GM12878 (cell line): ENCODE data around the gene NUCB1. TPM values are rescaled to one million over a fixed set of nuclear protein-coding genes. Genes with fewer than 3 reads are reported as not detected.
A peak's percentile ranks its signal among the peaks of the same experiment; 100 is the strongest.

ENCODE experiments used
- ATAC-seq: fragments of 200-7000 bp; cut with Tn5 transposase; 3 replicates; pipeline ENCODE4 v1.9.1; 2020; ENCODE audit warnings: mild to moderate bottlenecking, moderate library complexity
- BruUV-seq: library from RNA; stranded (reverse); fragments of 400-500 nt; replicated peaks from 2 replicates; lab custom pipeline; 2021; lab: Mats Ljungman, UMichigan
- CTCF ChIA-PET: fragments of 300-600 bp; sonication (Branson Sonifier 250); formaldehyde crosslinking; extraction: SDS; loops from one replicate; lab custom pipeline; 2021; ENCODE audit warnings: inconsistent platforms; lab: Yijun Ruan, JAX
- POLR2A ChIA-PET: fragments of 350-600 bp; formaldehyde crosslinking; extraction: SDS; loops from one replicate; lab custom pipeline; 2021; ENCODE audit warnings: inconsistent platforms; lab: Charles Lee
- RAD21 ChIA-PET: fragments of 300-600 bp; sonication (Branson Sonifier 250); formaldehyde crosslinking; loops from one replicate; lab custom pipeline; 2023; ENCODE audit warnings: antibody characterized with exemption; ENCODE audit not compliant: unreplicated experiment; lab: Charles Lee
- SMC1A ChIA-PET: fragments of 300-600 bp; sonication (Branson Sonifier 250); formaldehyde crosslinking; loops from one replicate; lab custom pipeline; 2023; ENCODE audit not compliant: unreplicated experiment, uncharacterized antibody; lab: Charles Lee
- DNase-seq: peaks from one replicate; pipeline ENCODE4 v3.0.0-alpha.2; 2011; ENCODE audit warnings: low read depth, low spot score
- FAIRE-seq: peaks from 3 replicates; lab custom pipeline; 2011; peaks lifted over from hg19 to GRCh38; lab: Jason Lieb, UNC
- H2AFZ ChIP-seq: 2 replicates; pipeline ENCODE4 v1.6.0; 2011; ENCODE audit warnings: low read depth, low read length, control low read depth; ENCODE audit not compliant: control insufficient read depth
- H3K27ac ChIP-seq: 2 replicates; pipeline ENCODE4 v1.5.1; 2011; ENCODE audit warnings: control low read depth; ENCODE audit not compliant: control insufficient read depth, insufficient read depth
- H3K27me3 ChIP-seq, 2 experiments: replicated peaks in 1 of 2; 2 replicates each; pipeline versions ENCODE4 v1.6.0 to v1.6.1; 2011; ENCODE audit warnings: low read length in 1 of 2; ENCODE audit not compliant: control insufficient read depth in 2 of 2, insufficient read depth in 2 of 2
- H3K36me3 ChIP-seq, 2 experiments: 2 replicates each; pipeline ENCODE4 v1.5.1; 2011; ENCODE audit warnings: low read length in 1 of 2; ENCODE audit not compliant: control insufficient read depth in 2 of 2, insufficient read depth in 2 of 2
- H3K4me1 ChIP-seq: 2 replicates; pipeline ENCODE4 v1.6.1; 2011; ENCODE audit warnings: mild to moderate bottlenecking, low read length, moderate library complexity, mixed read lengths; ENCODE audit not compliant: control insufficient read depth, insufficient read depth
- H3K4me2 ChIP-seq: 2 replicates; pipeline ENCODE4 v1.6.0; 2011; ENCODE audit warnings: control low read depth; ENCODE audit not compliant: control insufficient read depth, insufficient read depth
- H3K4me3 ChIP-seq: fragments of 200-600 bp; sonication (generic); 2 replicates; pipeline ENCODE4 v1.5.1; 2016
- H3K79me2 ChIP-seq: 2 replicates; pipeline ENCODE4 v1.6.0; 2011; ENCODE audit warnings: low read length; ENCODE audit not compliant: control insufficient read depth, insufficient read depth
- H3K9ac ChIP-seq: 2 replicates; pipeline ENCODE4 v1.8.0; 2011; ENCODE audit warnings: low read length, control low read depth, mixed read lengths; ENCODE audit not compliant: control insufficient read depth, insufficient read depth
- H3K9me3 ChIP-seq: replicated peaks from 3 replicates; pipeline ENCODE4 v1.5.1; 2011; ENCODE audit warnings: mild to moderate bottlenecking, low read length; ENCODE audit not compliant: control insufficient read depth, insufficient read depth
- H4K20me1 ChIP-seq: 2 replicates; pipeline ENCODE4 v1.6.0; 2011; ENCODE audit not compliant: control insufficient read depth, insufficient read depth
- BRCA1 ChIP-seq: IDR thresholded peaks from 2 replicates; pipeline ENCODE4 v1.6.1; 2011; ENCODE audit warnings: low read depth, low read length, improper control_type of control experiment
- E2F8 ChIP-seq: fragments of 450-650 bp; IDR thresholded peaks from 2 replicates; pipeline ENCODE4 v1.6.1; 2018; ENCODE audit warnings: mild to moderate bottlenecking, low read depth, moderate library complexity; ENCODE audit not compliant: partially characterized antibody
- FOXK2 ChIP-seq: fragments of 450-650 bp; IDR thresholded peaks from 2 replicates; pipeline ENCODE4 v1.6.1; 2017; ENCODE audit warnings: mild to moderate bottlenecking, moderate library complexity
- KAT2A ChIP-seq: conservative IDR thresholded peaks from 2 replicates; pipeline ENCODE4 v1.6.1; 2011; ENCODE audit warnings: low read depth, low read length; ENCODE audit not compliant: control insufficient read depth
- PAX5 ChIP-seq: IDR thresholded peaks from 2 replicates; pipeline ENCODE4 v1.6.1; 2011; ENCODE audit warnings: low read depth, low read length, borderline replicate concordance
- PBX3 ChIP-seq: IDR thresholded peaks from 2 replicates; pipeline ENCODE4 v1.6.1; 2011; ENCODE audit warnings: mild to moderate bottlenecking, low read depth, low read length, moderate library complexity; ENCODE audit not compliant: insufficient replicate concordance
- POLR2AphosphoS5 ChIP-seq: IDR thresholded peaks from 2 replicates; pipeline ENCODE4 v1.6.1; 2011; ENCODE audit warnings: mild to moderate bottlenecking, low read length, inconsistent platforms
- RCOR1 ChIP-seq: conservative IDR thresholded peaks from 2 replicates; pipeline ENCODE4 v1.6.1; 2012; ENCODE audit warnings: low read depth, low read length, improper control_type of control experiment
- SMC3 ChIP-seq: IDR thresholded peaks from 2 replicates; pipeline ENCODE4 v1.6.1; 2011; ENCODE audit warnings: low read length, improper control_type of control experiment, borderline replicate concordance
- SUPT20H ChIP-seq: IDR thresholded peaks from 2 replicates; pipeline ENCODE4 v1.6.1; 2011; ENCODE audit warnings: low read depth, mild to moderate bottlenecking, low read length, moderate library complexity, borderline replicate concordance; ENCODE audit not compliant: control insufficient read depth
- TARDBP ChIP-seq: IDR thresholded peaks from 2 replicates; pipeline ENCODE4 v1.6.1; 2016; ENCODE audit warnings: borderline replicate concordance
- ZNF592 ChIP-seq: fragments of 450-650 bp; IDR thresholded peaks from 2 replicates; pipeline ENCODE4 v1.6.1; 2017; ENCODE audit warnings: mild to moderate bottlenecking, moderate library complexity
- ZNF622 ChIP-seq: fragments of 450-650 bp; IDR thresholded peaks from 2 replicates; pipeline ENCODE4 v1.6.1; 2017; ENCODE audit warnings: mild to moderate bottlenecking, inconsistent platforms
- WGBS: methylation state at CpG from one replicate; pipeline ENCODE4 v1.1.6; 2016; ENCODE audit warnings: low lambda C conversion rate; ENCODE audit not compliant: insufficient replicate concordance, insufficient coverage; ENCODE audit errors: missing lambda C conversion rate; 5-methylcytosine and 5-hydroxymethylcytosine counted together
- in situ Hi-C: fragments of 300-500 bp; cut with MboI; formaldehyde crosslinking; loops from 9 replicates; pipeline ENCODE4 v1.14.3; 2018; ENCODE audit warnings: mixed read lengths
- intact Hi-C: fragments of 100-400 bp; cut with micrococcal nuclease; formaldehyde crosslinking; loops from one replicate; pipeline ENCODE4 v1.14.2; 2022; ENCODE audit not compliant: unreplicated experiment
- polyA plus RNA-seq, 11 experiments: library from polyadenylated mRNA; depleted of rRNA in 4 of 11; unstranded in 6 of 11; stranded (reverse) in 5 of 11; fragments of >200 nt; fragmentation: Nextera tagmentation in 4 of 11; fragmentation: Illumina TruSeq in 1 of 11; extraction: Ambion mirVana in 4 of 11; extraction: Trizol in 1 of 11; gene quantifications; 1 replicate in 1 of 11; 2 replicates in 10 of 11; pipeline versions ENCODE4 v1.2.1 to v1.2.3, GENCODE V29; 2011 to 2016; ENCODE audit warnings: inconsistent platforms in 2 of 11, missing spikeins in 2 of 11, low read depth in 1 of 11
- total RNA-seq, 4 experiments: library from RNA; depleted of rRNA in 3 of 4; stranded (reverse); fragments of >200 nt in 3 of 4; fragmentation: Illumina TruSeq in 1 of 4; extraction: Trizol in 1 of 4; gene quantifications; 2 replicates each; pipeline versions ENCODE4 v1.2.1 to v1.2.3, GENCODE V29; 2013 to 2021
- TF ChIP-seq, protein P1 (sequence below): fragments of 450-650 bp; IDR thresholded peaks from 2 replicates; pipeline ENCODE4 v1.6.1; 2017; ENCODE audit warnings: mild to moderate bottlenecking, low read depth, inconsistent platforms; ENCODE audit not compliant: poor library complexity, severe bottlenecking

The NUCB1 gene
- total and polyA plus RNA-seq, 10 of the 15 experiments (the other 5 are each of a cell fraction or from before 2014, with no cell fraction given), result 1.8 to 112 (median 44.5) TPM

- 72% methylated on average over 4 of the region's 4 CpGs for WGBS
- no peak for DNase-seq
- CTCF ChIA-PET, result interaction anchor here (1.0 kb wide), 1 partner anchor 80 kb away, joined by 5 read pairs; no protein-coding TSS in a partner anchor
- Histone ChIP-seq H3K9ac (no peak overlapping the region), H2AFZ (no peak overlapping the region), H3K4me3 (no peak overlapping the region), H3K9me3 (no peaks in the 10 kb centered on the region), H3K27me3 (no peaks in the 10 kb centered on the region), H3K27ac (peak overlapping the region; percentile 10; the same call in 1 of the 2 replicates), H3K79me2 (no peaks in the 10 kb centered on the region), H4K20me1 (no peaks in the 10 kb centered on the region), H3K4me2 (no peak overlapping the region), H3K36me3 (no peaks in the 10 kb centered on the region), H3K4me1 (peaks cover 10% of the 10 kb centered on the region)
- POLR2A ChIA-PET, result interaction anchor here (0.6 to 1.9 kb wide), 3 partner anchors 16 to 74 kb away, joined by 3 to 11 read pairs (median 5); no protein-coding TSS in a partner anchor
- no peak for ATAC-seq
- in situ Hi-C loops (no loop called here), intact Hi-C loops (no loop called here)
- SMC1A ChIA-PET, result interaction anchor here (1.9 kb wide), 1 partner anchor 15 kb away, joined by 4 read pairs; no protein-coding TSS in a partner anchor
- BruUV-seq, result no TSS peak
- no peak for FAIRE-seq
- RAD21 ChIA-PET, result interaction anchor here (0.7 kb wide), 1 partner anchor 556 kb away, joined by 3 read pairs; no protein-coding TSS in a partner anchor
- no peak for TF ChIP-seq PBX3
- no peak for TF ChIP-seq ZNF622
- no peak for TF ChIP-seq KAT2A
- TF ChIP-seq, protein P1, sequence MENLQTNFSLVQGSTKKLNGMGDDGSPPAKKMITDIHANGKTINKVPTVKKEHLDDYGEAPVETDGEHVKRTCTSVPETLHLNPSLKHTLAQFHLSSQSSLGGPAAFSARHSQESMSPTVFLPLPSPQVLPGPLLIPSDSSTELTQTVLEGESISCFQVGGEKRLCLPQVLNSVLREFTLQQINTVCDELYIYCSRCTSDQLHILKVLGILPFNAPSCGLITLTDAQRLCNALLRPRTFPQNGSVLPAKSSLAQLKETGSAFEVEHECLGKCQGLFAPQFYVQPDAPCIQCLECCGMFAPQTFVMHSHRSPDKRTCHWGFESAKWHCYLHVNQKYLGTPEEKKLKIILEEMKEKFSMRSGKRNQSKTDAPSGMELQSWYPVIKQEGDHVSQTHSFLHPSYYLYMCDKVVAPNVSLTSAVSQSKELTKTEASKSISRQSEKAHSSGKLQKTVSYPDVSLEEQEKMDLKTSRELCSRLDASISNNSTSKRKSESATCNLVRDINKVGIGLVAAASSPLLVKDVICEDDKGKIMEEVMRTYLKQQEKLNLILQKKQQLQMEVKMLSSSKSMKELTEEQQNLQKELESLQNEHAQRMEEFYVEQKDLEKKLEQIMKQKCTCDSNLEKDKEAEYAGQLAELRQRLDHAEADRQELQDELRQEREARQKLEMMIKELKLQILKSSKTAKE, result no peak
- TF ChIP-seq SMC3, result no peak
- TF ChIP-seq E2F8, result no peak
- TF ChIP-seq POLR2AphosphoS5, result no peak
- no peak for TF ChIP-seq ZNF592
- no peak for TF ChIP-seq SUPT20H
- TF ChIP-seq FOXK2, result no peak
- no peak for TF ChIP-seq TARDBP
- TF ChIP-seq PAX5, result no peak
- TF ChIP-seq BRCA1, result no peak
- TF ChIP-seq RCOR1, result no peak
Measured at GRCh38 chr19:48890551-48890950, 9.6 kb upstream of the NUCB1 start.
